GM12872 (cell line): ENCODE results near the gene CILP2.

Source experiments
- TF ChIP-seq, protein P1 (sequence below): IDR thresholded peaks from 3 replicates; pipeline ENCODE4 v1.5.1; 2011; ENCODE audit warnings: low read depth, mild to moderate bottlenecking, low read length, moderate library complexity; ENCODE audit not compliant: insufficient read depth

Gene CILP2

DNA sequence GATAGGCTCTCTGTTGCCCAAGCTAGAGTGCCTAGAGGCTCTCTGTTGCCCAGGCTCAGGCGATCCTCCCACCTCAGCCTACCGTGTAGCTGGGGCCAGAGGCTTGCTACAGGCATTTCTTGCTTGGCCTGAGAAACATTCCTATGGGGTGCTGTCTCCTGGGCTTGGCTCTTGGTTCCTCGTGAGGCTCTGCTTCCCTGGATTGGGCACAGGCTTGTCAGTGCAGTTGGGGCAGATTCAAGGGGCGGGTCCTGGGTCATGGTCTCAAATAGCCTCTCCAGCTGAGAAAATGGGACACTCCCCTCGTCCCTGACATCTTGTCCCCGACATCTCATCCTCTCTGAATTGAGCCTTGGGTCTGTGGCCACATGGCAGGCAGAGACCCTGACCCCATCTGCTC, 27.6 kb upstream of the CILP2 start:
- TF ChIP-seq, protein P1, sequence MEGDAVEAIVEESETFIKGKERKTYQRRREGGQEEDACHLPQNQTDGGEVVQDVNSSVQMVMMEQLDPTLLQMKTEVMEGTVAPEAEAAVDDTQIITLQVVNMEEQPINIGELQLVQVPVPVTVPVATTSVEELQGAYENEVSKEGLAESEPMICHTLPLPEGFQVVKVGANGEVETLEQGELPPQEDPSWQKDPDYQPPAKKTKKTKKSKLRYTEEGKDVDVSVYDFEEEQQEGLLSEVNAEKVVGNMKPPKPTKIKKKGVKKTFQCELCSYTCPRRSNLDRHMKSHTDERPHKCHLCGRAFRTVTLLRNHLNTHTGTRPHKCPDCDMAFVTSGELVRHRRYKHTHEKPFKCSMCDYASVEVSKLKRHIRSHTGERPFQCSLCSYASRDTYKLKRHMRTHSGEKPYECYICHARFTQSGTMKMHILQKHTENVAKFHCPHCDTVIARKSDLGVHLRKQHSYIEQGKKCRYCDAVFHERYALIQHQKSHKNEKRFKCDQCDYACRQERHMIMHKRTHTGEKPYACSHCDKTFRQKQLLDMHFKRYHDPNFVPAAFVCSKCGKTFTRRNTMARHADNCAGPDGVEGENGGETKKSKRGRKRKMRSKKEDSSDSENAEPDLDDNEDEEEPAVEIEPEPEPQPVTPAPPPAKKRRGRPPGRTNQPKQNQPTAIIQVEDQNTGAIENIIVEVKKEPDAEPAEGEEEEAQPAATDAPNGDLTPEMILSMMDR = no peak

GRCh38 chr19:19513682-19514081, 24.4 kb upstream of the CILP2 start:
- TF ChIP-seq, protein P1 = no peak

- TF ChIP-seq, protein P1 = no peak
These were observed 23.8 kb upstream of the CILP2 start for GRCh38 chr19:19514215-19514657.

- TF ChIP-seq, protein P1 = no peak
These were observed 23.0 kb upstream of the CILP2 start, which contains the start of gene TSSK6 for GRCh38 chr19:19514881-19515641. TSS of gene TSSK6 (minus strand) at chr19:19515548. CDS start at chr19:19515427, 121 bp downstream.

- TF ChIP-seq, protein P1 = 0 out of 3 replicates have a peak, but pooled peaks have one; percentile 15
These were observed 22.2 kb upstream of the CILP2 start, which contains the start of gene NDUFA13 for GRCh38 chr19:19515642-19516519. TSS of gene NDUFA13 (plus strand) at chr19:19516225. CDS start at chr19:19516239, 14 bp downstream.

DNA sequence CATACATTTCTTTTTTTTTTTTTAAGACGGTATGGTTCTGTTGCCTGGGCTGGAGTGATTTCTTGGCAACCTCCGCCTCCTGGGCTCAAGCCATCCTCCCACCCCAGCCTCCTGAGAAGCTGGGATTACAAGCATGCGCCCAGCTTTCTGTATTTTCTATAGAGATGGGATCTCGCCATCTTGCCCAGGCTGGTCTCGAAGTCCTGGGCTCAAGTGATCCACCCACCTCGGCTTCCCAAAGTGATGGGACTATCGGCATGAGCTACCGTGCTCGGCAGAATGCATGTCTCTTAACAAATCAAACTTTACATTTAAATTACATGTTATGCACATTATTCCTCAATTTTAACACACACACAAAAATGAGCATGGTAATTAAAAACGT, 20.8 kb upstream of the CILP2 start:
- TF ChIP-seq, protein P1 = no peak

DNA sequence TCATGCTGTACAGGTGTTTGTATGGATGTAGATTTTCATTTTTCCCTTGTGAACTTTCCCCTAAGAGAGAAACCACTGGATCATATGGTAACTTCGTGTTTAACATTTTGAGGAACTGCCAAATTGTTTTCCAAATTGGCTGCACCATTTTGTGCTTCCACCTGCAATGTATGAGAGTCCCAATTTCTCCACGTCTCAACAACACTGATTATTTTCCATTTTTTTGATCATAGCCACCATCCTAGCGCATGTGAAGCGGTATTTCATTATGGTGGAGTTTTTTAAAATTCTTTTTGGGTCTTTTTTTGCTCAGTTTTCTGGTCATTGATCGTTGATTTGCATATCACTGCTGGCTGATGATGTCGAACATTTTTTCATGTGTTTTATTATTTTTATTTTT, 17.1 kb upstream of the CILP2 start:
- TF ChIP-seq, protein P1 = no peak
